Hematopoietic multipotent progenitor cell (in vitro differentiated cells): Measurements from ENCODE around the gene GIPC3. TPM values are rescaled to one million over a fixed set of nuclear protein-coding genes. Genes with fewer than 3 reads are reported as not detected.

ENCODE experiments used
- DNase-seq, 3 donors: peaks; one replicate each; pipeline ENCODE4 v3.0.0-alpha.2; 2011 to 2015; ENCODE audit warnings: low read depth in 2 of 3, low spot score in 2 of 3
- total RNA-seq: library from RNA; depleted of rRNA; stranded (reverse); fragments of >200 nt; gene quantifications from one replicate; pipeline ENCODE4 v1.2.3, GENCODE V29; 2012

Gene GIPC3, protein sequence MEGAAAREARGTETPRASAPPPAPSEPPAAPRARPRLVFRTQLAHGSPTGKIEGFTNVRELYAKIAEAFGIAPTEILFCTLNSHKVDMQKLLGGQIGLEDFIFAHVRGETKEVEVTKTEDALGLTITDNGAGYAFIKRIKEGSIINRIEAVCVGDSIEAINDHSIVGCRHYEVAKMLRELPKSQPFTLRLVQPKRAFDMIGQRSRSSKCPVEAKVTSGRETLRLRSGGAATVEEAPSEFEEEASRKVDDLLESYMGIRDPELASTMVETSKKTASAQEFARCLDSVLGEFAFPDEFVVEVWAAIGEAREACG
- total RNA-seq: 2.4 TPM

DNA sequence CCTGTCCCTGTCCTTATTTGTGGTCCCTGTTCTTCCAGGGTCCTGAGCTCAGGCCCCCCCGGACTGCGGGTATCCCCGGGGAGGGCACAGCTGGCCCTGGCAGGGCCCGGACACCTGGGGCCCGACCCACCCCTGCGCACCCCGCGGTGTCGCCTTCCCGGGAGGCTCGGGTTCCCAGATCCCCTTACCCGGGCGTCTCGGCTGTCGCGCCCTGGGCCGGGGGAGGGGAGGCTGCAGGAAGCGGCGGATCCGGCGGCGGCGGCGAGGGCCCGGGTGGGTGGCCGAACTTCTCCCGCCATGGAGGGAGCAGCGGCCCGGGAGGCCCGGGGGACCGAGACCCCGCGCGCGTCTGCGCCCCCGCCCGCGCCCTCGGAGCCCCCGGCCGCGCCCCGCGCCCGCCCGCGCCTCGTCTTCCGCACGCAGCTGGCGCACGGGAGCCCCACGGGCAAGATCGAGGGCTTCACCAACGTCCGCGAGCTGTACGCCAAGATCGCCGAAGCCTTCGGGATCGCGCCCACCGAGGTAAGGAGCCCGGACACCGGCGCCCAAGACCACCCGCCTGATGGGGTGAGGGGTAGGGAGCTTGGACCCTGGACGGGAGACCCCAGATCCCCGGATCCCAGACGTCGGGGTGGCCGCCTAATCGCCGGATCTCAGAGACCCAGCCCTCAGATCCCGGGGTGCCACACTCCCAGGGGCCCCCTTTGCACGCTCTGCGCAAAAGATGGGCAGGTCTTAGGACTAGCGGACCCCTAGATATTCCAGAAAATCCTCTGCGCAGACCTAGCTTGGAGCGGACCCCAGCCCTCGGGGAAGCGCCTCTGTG lies at the start of gene GIPC3:
TSS of gene GIPC3 (plus strand) at position 178 of the 826 bp plus-strand sequence. CDS start at position 298, 120 bp downstream.
- no peak for DNase-seq

DNA sequence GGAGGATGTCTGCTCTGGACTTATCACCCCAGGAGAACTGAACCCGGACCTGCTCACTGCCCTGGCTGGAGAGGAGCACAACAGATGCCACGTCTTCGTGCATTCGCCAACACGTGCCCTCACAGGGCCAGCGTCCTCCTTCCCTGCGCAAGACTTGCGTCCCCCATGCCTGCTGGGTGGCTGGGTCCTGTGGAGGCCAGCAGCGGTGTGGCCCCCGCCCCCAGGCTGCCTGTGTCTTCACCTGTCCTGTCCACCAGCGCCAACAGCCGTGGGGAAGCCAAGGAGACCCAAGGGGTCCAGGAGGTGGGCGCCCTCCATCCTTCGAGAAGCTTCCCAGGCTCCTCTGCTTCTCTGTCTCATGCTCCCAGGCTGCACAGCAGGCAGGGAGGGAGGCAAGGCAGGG lies 49.7 kb upstream of the GIPC3 start:
- DNase-seq: no peak

DNA sequence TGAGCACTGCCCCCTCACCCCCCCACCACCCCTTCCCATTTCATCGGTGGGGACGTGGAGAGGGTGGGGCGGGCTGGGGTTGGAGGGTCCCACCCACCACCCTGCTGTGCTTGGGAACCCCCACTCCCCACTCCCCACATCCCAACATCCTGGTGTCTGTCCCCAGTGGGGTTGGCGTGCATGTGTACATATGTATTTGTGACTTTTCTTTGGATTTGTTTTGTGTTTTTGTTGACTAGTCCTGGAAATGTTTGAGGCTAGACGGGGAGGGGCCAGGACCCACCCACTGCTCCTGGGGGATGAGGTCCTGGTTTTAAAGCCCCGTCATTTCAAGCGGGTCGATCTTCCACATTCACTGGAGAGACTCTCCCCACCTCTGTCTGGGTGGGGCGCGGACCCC lies 49.3 kb upstream of the GIPC3 start:
- DNase-seq: no peak

DNA sequence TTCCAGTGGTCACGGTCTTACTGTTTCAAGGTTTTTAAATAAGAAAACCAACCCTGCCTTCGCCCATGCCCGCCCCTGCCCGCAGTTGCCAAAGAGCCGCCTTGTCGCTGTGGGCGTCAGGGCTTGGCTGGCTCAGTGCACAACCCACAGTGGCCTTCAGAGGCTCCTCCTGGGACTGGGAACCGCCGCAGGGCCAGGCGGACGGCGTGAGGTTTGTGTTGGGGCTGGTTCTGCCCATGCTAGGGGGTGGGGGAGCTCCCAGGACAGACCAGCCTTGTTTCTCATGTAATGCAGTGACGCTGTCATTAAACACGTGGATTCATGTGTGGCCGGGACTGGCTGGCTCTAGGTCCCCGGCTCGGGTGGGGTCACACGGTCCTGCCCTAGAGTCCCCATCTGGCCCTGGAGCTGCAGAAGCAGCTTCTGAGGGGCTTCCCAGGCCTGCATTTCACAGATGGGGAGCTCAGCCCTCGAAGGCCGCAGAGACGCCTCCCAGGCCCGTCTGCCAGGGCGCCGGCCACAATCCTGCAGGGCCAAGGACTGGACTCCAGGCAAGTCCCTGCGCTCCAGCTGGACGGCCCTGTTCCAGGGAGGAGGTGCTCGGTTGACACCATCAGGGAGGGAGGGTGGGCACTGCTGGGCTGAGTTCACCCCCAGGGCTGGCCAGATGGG lies 48.7 kb upstream of the GIPC3 start:
- DNase-seq: no peak

DNA sequence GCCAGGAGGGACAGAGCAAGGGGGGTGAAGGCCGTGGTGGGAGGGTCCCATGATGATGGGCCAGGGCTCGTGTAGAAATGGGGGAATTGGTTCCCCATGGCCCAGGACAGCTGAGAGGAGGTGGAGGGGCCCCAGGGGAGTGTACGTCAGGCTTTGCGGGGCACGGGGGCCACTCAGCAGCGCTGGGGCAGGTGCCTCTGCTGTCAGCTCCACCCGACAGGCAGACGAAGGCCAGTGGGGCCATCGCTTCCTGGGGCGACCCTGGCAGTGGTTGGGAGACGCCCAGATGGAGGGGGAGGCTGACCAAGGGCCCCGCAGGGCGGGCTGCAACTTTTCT lies 48.2 kb upstream of the GIPC3 start:
- no peak for DNase-seq

DNA sequence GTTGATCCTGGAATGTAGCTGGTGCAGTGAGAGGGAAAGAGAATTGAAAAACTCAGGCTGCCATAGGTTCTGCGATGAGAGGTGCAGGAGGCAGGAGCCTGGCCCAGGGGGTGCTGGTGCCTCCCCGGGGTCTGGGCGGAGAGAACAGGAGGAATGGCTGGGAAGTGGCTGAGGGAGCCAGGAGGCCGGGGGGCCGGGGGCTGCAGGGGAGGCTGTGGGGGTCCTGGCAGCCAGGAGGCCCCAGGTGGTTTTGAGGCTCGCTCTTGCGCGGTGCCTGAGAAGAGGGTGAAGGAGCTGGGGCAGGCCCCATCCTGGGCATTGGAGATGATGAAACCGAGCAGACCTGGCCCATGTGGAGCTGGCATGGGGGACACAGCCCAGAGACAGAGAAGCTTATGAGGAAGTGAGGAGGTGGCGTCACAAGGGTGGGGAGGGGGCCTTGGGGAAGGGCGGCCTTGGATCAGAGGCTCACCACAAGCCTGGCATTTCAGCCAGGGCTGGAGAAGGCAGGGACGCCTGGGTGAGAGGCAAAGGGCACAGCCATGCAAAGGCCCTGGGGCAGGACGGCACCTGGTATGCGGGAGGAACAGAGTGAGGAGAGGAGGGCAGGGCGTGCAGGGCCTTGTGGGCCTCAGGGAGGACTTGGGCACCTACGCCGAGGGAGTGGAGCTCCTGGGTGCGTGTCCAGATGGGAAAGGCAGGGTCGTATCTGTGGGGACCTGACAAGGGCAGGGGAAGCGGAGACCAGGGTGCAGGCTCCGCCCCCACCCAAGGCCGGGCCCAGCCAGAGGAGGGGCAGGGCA lies 47.6 kb upstream of the GIPC3 start:
- no peak for DNase-seq

DNA sequence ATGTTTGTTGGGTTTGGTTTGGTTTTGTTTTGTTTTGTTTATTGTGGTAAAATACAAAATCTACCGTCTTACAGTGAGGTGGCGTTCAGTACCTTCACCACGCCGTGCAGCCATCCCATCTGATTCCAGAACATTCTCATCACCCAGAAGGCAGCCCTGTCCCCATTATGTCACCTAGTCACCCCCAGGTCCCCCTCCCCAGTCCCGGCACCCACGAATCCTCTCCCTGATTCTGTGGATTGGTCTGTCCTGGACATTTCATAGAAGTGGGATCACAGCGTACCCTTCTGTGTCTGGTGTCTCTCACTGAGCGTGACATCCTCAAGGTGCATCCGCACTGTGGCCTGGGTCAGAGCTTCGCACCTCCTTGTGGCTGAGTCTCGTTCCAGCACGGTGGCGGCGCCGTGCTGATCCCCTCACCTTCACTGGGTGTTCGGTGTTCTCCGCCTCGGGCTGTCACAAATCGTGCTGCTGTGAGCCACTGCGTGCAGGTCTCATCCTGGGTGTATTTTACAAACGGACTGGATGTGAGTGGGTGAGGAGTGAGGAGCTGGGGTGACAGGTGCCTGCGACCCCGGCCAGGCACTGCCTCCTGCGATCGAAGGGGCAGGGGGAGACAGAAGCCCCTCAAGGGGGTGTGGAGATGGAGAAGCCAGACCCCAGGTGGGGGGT lies 46.9 kb upstream of the GIPC3 start:
- no peak for DNase-seq

DNA sequence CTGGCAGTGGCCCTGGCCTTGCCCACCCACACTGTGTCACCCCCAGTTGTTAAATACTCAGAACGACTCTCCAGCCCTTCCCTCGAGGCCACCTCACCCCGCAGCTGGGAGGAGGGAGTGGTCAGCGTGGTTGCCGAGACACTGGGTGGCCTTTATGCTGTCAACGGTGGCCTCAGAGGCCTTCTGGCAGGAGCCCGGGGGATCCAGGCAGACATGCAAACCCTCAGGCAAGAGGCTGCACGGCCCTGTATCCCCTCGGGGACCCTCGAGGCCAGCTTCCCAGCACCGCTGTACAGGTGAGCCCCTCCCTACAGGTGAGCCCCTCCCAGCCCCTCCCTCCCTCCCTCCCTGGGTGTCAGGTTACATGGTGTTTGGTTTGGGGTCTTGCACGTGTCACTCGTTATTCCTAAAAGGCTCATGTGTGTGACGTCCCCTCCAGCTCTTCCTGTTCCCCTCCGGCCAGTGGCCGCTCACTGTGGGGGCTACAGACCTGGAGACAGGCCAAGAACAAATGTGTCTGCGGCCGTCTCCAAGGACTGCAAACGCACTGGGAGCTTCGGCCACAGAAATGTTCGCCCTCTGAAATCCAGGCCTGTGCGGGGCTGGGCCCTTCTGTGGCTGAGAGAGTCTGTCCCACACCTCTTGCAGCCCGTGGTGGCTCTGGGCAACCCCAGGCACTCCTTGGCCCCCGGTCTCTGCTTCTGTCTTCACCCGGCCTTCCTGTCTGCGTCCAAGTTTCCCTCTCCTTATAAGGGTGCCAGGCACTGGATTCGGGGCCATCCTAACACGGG lies 46.1 kb upstream of the GIPC3 start, which contains the start of gene TEKTIP1:
TSS of gene TEKTIP1 (plus strand) at position 210 of the 791 bp plus-strand sequence. CDS start at position 214, 4 bp downstream.
- DNase-seq: no peak

DNA sequence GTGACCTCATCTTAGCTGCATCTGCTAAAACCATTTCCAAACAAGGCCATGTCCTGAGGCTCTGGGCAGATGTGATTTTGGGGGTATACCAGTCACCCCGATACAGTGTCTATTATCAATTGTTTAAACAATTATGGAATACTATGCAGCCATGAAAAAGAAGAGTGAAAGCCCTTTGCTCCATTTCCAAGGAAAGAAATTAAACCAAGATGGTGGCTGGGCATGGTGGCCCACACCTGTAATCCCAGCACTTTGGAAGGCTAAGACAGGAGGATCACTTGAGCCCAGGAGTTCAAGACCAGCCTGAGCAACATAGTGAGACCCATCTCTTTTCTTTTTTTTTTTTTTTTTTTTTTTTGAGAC lies 45.5 kb upstream of the GIPC3 start:
- no peak for DNase-seq

DNA sequence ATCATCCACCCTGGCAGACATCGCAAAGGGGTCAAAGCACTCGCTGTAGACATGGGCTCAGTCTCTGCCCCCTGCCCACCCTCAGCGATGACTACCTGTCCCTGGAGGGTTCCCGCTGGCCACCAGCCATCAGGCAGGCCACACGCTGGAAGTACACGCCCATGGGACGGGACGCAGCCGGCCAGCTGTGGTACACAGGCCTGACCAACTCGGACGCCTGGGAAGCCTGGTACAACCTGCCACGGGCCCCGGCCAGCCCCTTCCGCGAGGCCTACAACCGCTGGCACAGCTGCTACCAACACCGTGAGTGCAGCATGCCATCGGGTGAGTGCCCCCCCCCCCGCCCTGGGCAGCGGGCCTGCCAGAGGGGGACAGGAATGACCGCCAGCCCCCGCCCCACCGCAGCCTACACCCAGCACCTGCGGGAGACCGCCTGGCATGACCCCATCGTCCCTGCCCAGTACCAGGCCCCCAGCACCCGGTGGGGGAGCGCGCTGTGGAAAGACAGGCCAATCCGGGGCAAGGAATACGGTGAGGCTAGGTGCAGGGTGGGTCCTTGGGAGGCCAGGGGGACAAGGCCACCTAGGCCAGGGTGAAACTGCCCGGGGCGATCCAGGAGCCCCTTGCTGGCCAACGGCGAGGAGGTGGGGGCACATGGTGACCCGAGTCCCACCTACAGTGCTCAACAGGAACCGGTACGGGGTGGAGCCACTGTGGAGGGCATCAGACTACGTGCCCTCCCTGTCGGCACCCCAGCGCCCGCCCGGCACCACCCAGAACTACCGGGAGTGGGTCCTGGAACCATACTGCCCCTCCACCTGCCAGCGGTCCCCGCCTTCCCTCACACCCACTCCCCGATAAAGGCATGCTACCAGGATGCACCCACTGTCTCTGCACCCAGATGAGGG lies 41.9 kb upstream of the GIPC3 start:
- no peak for DNase-seq

DNA sequence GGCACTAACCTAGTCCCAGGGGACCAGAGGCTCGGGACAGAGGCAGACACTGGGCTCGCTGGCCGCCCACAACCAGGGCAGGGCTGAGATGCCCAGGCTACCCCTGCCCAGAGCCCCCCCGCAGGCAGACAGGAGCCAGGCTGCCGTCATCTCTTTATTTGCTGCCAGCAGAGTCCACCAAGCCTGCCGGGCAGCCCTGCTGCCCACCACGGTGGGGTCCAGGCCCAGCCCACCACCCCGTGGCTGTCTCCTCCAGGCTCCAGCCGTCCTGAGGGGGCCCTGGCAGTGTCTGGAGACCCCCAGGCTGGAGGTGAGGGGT lies 41.3 kb upstream of the GIPC3 start:
- DNase-seq: no peak

DNA sequence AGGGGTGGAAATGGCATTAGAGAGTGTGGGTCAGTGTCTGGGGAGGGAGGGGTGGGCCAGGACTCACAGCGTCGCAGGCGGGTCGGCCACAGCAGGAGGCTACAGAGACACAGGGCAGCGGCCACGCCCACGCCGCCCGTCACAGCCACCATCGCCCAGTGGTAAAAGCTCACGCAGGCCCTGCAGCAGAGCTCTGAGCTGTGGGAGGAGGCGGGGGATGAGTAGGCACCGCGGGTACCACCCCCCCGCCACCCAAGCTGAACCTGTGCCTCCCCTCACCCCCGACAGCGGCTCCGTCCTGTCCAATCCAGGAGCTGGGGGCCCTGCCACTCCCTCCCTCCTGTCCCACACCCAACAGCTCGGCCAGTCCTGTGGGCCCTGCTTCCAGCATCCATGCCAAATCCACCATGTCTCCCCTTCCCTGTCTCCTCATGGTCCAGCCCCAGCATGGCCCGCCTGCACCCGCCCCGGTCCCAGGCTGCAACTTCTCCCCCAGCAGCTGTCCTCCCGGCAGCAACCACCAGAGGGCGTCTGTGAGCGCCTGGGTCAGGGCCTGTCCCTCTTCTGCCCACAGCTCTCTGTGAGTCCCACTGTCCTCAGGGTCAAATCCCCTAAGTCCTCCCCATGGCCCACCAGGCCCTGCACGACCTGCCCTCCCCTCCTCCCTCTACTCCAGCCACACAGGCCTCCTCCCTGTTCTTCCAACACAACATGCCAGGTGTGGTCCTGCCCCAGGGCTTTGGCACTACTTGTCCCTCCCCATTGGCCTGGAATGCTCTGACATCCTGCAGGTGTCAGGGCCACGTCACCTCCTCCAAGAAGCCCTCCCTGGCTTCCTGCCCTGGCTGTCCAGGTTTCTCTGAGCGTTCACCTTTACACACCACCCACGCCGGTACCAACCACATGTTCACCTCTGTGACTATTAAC lies 40.3 kb upstream of the GIPC3 start:
- DNase-seq: peak; percentile 55 to 68 (median 64)

DNA sequence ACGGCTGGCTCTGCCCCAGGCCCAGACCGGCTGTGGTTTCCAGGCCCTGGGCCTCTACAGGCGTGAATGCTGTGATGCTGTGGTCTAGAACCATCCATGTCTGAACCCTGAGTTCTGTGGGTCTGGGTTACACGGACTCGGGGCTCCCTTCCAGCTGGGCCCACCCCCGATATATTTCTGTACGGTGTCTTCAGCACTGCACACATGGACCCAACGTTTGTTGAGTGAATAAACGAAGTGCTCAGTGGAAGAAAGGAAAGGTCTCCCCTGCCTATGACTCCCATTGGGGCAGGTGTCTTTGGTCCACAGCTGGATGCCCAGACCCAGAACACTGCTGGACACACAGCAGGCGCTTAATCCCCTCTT lies 39.6 kb upstream of the GIPC3 start:
- no peak for DNase-seq

DNA sequence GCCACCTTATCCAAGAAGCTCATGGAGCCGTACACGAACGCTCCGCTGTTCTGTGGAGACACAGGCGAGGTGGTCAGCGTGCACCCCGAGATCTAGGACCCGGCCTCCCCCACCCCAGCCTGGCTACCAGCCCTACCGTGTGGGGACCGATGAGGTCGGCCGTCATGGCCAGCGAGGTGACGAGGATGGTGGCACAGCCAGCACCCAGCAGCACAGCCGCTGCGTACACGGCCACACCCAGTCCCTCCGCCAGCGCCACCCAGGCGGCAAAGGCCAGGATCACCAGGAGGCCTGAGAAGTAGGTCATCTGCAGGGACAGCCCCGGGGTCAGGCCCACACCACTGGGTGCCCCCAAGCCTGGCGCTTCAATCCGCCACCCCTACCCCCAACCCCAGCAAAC lies 39.2 kb upstream of the GIPC3 start:
- no peak for DNase-seq

DNA sequence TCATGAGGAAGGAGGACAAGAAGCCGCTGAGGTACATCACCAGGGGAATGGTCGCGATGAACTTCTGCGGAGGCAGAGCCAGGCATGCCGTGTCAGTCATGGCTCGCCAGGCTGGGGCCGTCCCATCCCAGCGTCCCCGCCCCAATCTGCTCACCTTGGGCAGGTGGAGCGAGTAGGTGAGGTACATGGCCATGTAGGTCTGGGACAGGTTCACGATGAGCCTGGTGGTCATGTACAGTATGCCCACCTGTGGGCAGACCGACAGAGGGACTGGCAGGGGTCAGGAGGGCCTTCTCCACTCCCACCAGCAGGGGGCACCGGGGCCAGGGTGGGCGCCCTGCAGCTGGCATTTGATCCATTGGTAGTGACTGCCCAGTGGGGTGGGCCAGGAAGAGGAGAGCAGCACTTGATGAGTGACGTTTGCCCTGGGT lies 38.0 kb upstream of the GIPC3 start:
- no peak for DNase-seq

DNA sequence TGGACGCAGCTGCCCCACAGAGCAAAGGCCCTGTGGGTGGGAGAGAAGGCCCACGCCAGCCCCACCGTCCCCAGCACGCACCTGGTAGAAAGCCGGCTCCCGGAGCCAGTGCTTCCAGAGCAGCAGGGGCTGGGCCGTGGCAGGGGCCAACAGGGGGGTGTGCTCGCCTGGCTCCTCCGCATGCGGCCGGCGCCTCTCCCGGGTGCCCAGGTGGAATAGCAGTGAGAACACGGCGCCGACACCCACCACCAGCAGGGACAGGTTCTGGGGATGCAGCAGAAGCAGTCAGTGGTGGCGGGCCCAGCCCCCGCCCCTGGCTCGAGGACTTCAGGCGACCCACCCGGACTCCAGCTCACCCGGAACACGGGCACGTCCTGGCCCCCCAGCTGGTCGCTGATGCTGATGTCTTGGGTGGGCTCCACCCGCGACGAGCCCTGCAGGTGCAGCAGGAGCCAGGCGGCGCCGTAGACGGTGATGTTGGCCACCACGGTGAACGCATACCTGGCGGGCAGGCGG lies 37.5 kb upstream of the GIPC3 start:
- no peak for DNase-seq

DNA sequence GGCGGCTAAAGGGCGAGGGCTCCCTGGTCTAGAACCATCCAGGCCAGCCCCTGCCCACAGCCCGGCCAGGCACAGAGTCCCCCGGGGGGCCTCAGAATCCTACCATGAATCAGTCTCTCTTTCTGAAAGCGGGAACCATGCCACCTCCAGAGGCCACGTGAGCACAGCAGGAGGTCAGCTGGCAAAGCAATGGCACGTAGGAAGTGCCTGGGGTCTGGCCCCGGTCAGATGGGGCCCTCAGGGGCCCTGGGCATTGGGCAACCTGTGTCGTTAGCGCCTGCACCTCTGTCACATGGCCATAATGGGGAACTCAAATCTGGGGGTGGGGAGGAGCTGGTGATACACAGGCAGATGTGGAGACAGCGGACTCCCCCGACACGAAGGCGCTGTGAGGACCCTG lies 36.7 kb upstream of the GIPC3 start:
- peak in 1 of 3 donors; percentile 34 for DNase-seq
